GM10266 (cell line): Measurements from ENCODE around the gene MXRA8.

ENCODE experiments used
- DNase-seq: peaks from one replicate; pipeline ENCODE4 v3.0.0; 2012; ENCODE audit errors: extremely low spot score
- CTCF ChIP-seq: IDR thresholded peaks from 2 replicates; pipeline ENCODE4 v1.5.1; 2012; ENCODE audit warnings: mild to moderate bottlenecking, low read depth; ENCODE audit not compliant: control insufficient read depth, insufficient read depth; ENCODE audit errors: missing control alignments

MXRA8 gene

GRCh38 chr1:1397839-1398523, 39.6 kb upstream of the MXRA8 start:
- no peak for TF ChIP-seq CTCF
- DNase-seq = no peak

- no peak for DNase-seq
- no peak for TF ChIP-seq CTCF
Measured at GRCh38 chr1:1395166-1395565, 36.8 kb upstream of the MXRA8 start.

GRCh38 chr1:1394116-1394515, 35.8 kb upstream of the MXRA8 start:
- no peak for DNase-seq
- TF ChIP-seq CTCF = no peak

- no peak for DNase-seq
- TF ChIP-seq CTCF = no peak
Measured at GRCh38 chr1:1393428-1393827, 35.1 kb upstream of the MXRA8 start.

- no peak for DNase-seq
Measured at GRCh38 chr1:1393014-1393413, 34.7 kb upstream of the MXRA8 start.

DNA sequence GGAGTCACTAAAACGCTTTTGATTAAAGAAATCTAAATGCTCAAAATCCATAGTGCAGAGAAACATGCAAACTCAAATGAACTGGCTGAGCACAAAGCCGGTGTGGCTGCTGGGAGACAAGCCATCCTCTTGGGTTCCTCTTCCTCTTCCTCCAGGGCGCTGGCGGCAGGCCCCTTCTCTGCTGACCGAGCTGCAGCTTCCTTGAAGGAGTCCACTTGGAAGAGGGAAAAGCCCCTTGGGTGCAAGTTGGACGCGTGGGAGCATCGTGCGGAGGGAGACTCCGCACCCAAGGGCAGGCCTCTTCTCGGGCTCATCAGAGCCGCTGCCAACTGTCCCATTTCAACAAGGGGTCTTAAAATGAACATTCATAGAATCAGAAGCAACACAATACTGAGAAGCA, 32.9 kb upstream of the MXRA8 start:
- no peak for DNase-seq
- no peak for TF ChIP-seq CTCF

More at GRCh38 chr1:1393014-1393413, 34.7 kb upstream of the MXRA8 start:
- no peak for TF ChIP-seq CTCF

GRCh38 chr1:1390675-1391074, 32.3 kb upstream of the MXRA8 start:
- DNase-seq = no peak
- TF ChIP-seq CTCF = no peak
